K562 (cell line): ENCODE measurements around the gene MEFV. TPM values are rescaled to one million over a fixed set of nuclear protein-coding genes. Genes with fewer than 3 reads are reported as not detected.

Experiments used
- ATAC-seq: fragments of 200-7000 bp; cut with Tn5 transposase; 3 replicates; pipeline ENCODE4 v1.9.1; 2020; ENCODE audit warnings: moderate library complexity
- BruUV-seq: library from RNA; stranded (reverse); fragments of 400-500 nt; replicated peaks from 2 replicates; lab custom pipeline; 2021; lab: Mats Ljungman, UMichigan
- CTCF ChIA-PET: fragments of 300-600 bp; formaldehyde crosslinking; extraction: SDS; loops from one replicate; lab custom pipeline; 2021; ENCODE audit warnings: low intra/inter-chr PET ratio; lab: Yijun Ruan, JAX
- POLR2A ChIA-PET: fragments of 300-600, 350-650 bp; sonication (Branson Sonifier 250); formaldehyde crosslinking; extraction: SDS; loops from one replicate; lab custom pipeline; 2021; ENCODE audit warnings: antibody characterized with exemption, inconsistent platforms; lab: Yijun Ruan, JAX
- DNase-seq, 4 experiments: peaks; one replicate each; pipeline versions ENCODE4 v3.0.0 to v3.0.0-alpha.2; 2011 to 2018; ENCODE audit warnings: low spot score in 3 of 4, mixed read lengths in 3 of 4; ENCODE audit errors: extremely low read depth in 1 of 4
- FAIRE-seq: peaks from 2 replicates; lab custom pipeline; 2011; peaks lifted over from hg19 to GRCh38; lab: Jason Lieb, UNC
- H2AFZ ChIP-seq: 2 replicates; pipeline ENCODE4 v1.6.0; 2011; ENCODE audit warnings: low read depth, low read length, control low read depth, inconsistent platforms
- H3K27ac ChIP-seq: fragments of 200-600 bp; 3 replicates; pipeline ENCODE4 v1.8.0; 2011; ENCODE audit warnings: low read depth, mild to moderate bottlenecking, control low read depth, inconsistent platforms, low read length, moderate library complexity, mixed read lengths; ENCODE audit errors: extremely low read depth
- H3K27me3 ChIP-seq, 2 experiments: fragments of 300-600 bp in 1 of 2; 2 replicates in 1 of 2; 3 replicates in 1 of 2; pipeline versions ENCODE4 v1.6.0 to v1.8.0; 2011; ENCODE audit warnings: inconsistent platforms in 2 of 2, low read length in 2 of 2, mild to moderate bottlenecking in 1 of 2, mixed read lengths in 1 of 2, moderate library complexity in 1 of 2; ENCODE audit not compliant: control insufficient read depth in 2 of 2, insufficient read depth in 2 of 2
- H3K36me3 ChIP-seq: fragments of 300-600 bp; 3 replicates; pipeline ENCODE4 v1.8.0; 2011; ENCODE audit warnings: mild to moderate bottlenecking, low read length, inconsistent platforms; ENCODE audit not compliant: control insufficient read depth, insufficient read depth
- H3K4me1 ChIP-seq, 2 experiments: fragments of 200-600 bp in 1 of 2; replicated peaks in 1 of 2; 2 replicates in 1 of 2; 3 replicates in 1 of 2; pipeline versions ENCODE4 v1.5.1 to v1.8.0; 2011; ENCODE audit warnings: inconsistent platforms in 2 of 2, low read length in 2 of 2, mild to moderate bottlenecking in 1 of 2, mixed read lengths in 1 of 2, moderate library complexity in 1 of 2; ENCODE audit not compliant: control insufficient read depth in 2 of 2, insufficient read depth in 2 of 2
- H3K4me2 ChIP-seq: 2 replicates; pipeline ENCODE4 v1.6.1; 2011; ENCODE audit warnings: low read length, control low read depth, inconsistent platforms, mixed read lengths; ENCODE audit not compliant: insufficient read depth
- H3K4me3 ChIP-seq: fragments of 200-600 bp; sonication (generic), shearing (Covaris generic); 2 replicates; pipeline ENCODE4 v1.5.1; 2016; ENCODE audit warnings: control low read depth, inconsistent platforms
- H3K79me2 ChIP-seq: fragments of 200-600 bp; 3 replicates; pipeline ENCODE4 v1.8.0; 2011; ENCODE audit warnings: low read length, inconsistent platforms; ENCODE audit not compliant: control insufficient read depth, insufficient read depth
- H3K9ac ChIP-seq, 2 experiments: 2 replicates each; pipeline versions ENCODE4 v1.6.0 to v1.6.1; 2011; ENCODE audit warnings: low read depth in 2 of 2, low read length in 2 of 2, control low read depth in 1 of 2, inconsistent platforms in 1 of 2, mild to moderate bottlenecking in 1 of 2, mixed read lengths in 1 of 2; ENCODE audit not compliant: insufficient read depth in 1 of 2
- H3K9me1 ChIP-seq: one replicate; pipeline ENCODE4 v1.6.0; 2011; ENCODE audit warnings: inconsistent platforms, mild to moderate bottlenecking, low read length, moderate library complexity; ENCODE audit not compliant: control insufficient read depth, insufficient read depth
- H3K9me3 ChIP-seq: replicated peaks from 2 replicates; pipeline ENCODE4 v1.5.1; 2011; ENCODE audit warnings: low read depth, low read length, inconsistent platforms; ENCODE audit not compliant: control insufficient read depth, insufficient read depth
- H4K20me1 ChIP-seq: replicated peaks from 2 replicates; pipeline ENCODE4 v1.6.1; 2011; ENCODE audit warnings: low read length, inconsistent platforms, mixed read lengths; ENCODE audit not compliant: control insufficient read depth, insufficient read depth
- BHLHE40 ChIP-seq: IDR thresholded peaks from 2 replicates; pipeline ENCODE4 v1.6.1; 2011; ENCODE audit warnings: low read length, improper control_type of control experiment
- KLF13 ChIP-seq: fragments of 450-650 bp; IDR thresholded peaks from 2 replicates; pipeline ENCODE4 v1.6.1; 2016; ENCODE audit warnings: missing genetic modification characterization, low read depth, mild to moderate bottlenecking, missing compliant biosample characterization, moderate library complexity, borderline replicate concordance
- TCF15 ChIP-seq: fragments of 250-450 bp; sonication (Bioruptor Pico); IDR thresholded peaks from 2 replicates; pipeline ENCODE4 v1.8.0; 2022; ENCODE audit warnings: moderate library complexity, mild to moderate bottlenecking, inconsistent platforms
- ZBTB49 ChIP-seq: sonication (generic); formaldehyde crosslinking; IDR thresholded peaks from 2 replicates; pipeline ENCODE4 v1.8.0; 2022; ENCODE audit warnings: missing genetic modification reagents, mild to moderate bottlenecking, borderline replicate concordance
- ZFX ChIP-seq: sonication (generic); formaldehyde crosslinking; IDR thresholded peaks from 2 replicates; pipeline ENCODE4 v1.8.0; 2022; ENCODE audit warnings: mild to moderate bottlenecking, missing genetic modification reagents, moderate library complexity
- ZNF655 ChIP-seq: fragments of 250-450 bp; sonication (Bioruptor Pico); IDR thresholded peaks from 2 replicates; pipeline ENCODE4 v1.5.0; 2021
- WGBS: fragments of 100-300 bp; shearing (Covaris generic); methylation state at CpG from one replicate; pipeline ENCODE4 v1.1.6; 2016; ENCODE audit warnings: low coverage, mixed read lengths; ENCODE audit not compliant: insufficient coverage; ENCODE audit errors: missing lambda C conversion rate; 5-methylcytosine and 5-hydroxymethylcytosine counted together
- in situ Hi-C: fragments of 300-500 bp; cut with MboI; formaldehyde crosslinking; loops from 4 replicates; pipeline ENCODE4 v1.15.0; 2018; ENCODE audit warnings: inconsistent platforms, mixed read lengths
- intact Hi-C: fragments of 100-400 bp; cut with micrococcal nuclease; formaldehyde crosslinking; loops from 2 replicates; pipeline ENCODE4 v1.14.2; 2022
- polyA plus RNA-seq, 8 experiments: library from polyadenylated mRNA; depleted of rRNA in 4 of 8; stranded (reverse) in 5 of 8; unstranded in 3 of 8; fragments of >200 nt; fragmentation: Nextera tagmentation in 2 of 8; fragmentation: Illumina TruSeq in 1 of 8; extraction: Ambion mirVana in 2 of 8; extraction: Trizol in 1 of 8; gene quantifications; 2 replicates each; pipeline versions ENCODE4 v1.2.1 to v1.2.3, GENCODE V29; 2011 to 2014; ENCODE audit warnings: inconsistent platforms in 1 of 8, missing spikeins in 1 of 8
- total RNA-seq, 7 experiments: library from RNA; depleted of rRNA in 6 of 7; stranded (reverse); fragments of >200 nt in 6 of 7; fragmentation: Illumina TruSeq in 2 of 7; extraction: Trizol in 2 of 7; gene quantifications; 2 replicates each; pipeline versions ENCODE4 v1.2.1 to v1.2.3, GENCODE V29; 2011 to 2021; ENCODE audit warnings: low replicate concordance in 1 of 7

MEFV gene
- total and polyA plus RNA-seq, 9 of the 15 experiments (the other 6 are each of a cell fraction or from before 2014, with no cell fraction given): 0.14 TPM; not detected in 8

- no peaks in the 10 kb centered on the region for H4K20me1 ChIP-seq
- H3K9me3 ChIP-seq: peaks cover 4% of the 10 kb centered on the region
- H3K79me2 ChIP-seq: no peaks in the 10 kb centered on the region
- H3K9me1 ChIP-seq: no peaks in the 10 kb centered on the region
- H3K27me3 ChIP-seq: peaks cover 15 to 61% of the 10 kb centered on the region in 2 experiments
- no peak overlapping the region for H3K4me2 ChIP-seq
- ATAC-seq: no peak
- intact Hi-C loops (no loop called here), in situ Hi-C loops (no loop called here)
- CTCF ChIA-PET: no interaction called here
- no peaks in the 10 kb centered on the region for H3K36me3 ChIP-seq
- no TSS peak for BruUV-seq
- POLR2A ChIA-PET: interaction anchor here (0.7 kb wide), 1 partner anchor 9 kb away, joined by 3 read pairs; no protein-coding TSS in a partner anchor
- WGBS: 0% methylated on average over 1 of the region's 1 CpG
- H3K27ac ChIP-seq: no peak overlapping the region
- no peak for FAIRE-seq
- no peak for DNase-seq
- no peak for TF ChIP-seq KLF13 (tag)
- TF ChIP-seq TCF15: no peak
- no peak for TF ChIP-seq ZFX (CRISPR knock-in tag)
- TF ChIP-seq ZBTB49: no peak
- no peak for TF ChIP-seq ZNF655 (CRISPR knock-in tag)
- no peak for TF ChIP-seq BHLHE40
- H3K4me1 ChIP-seq: peaks cover 0 to 5% of the 10 kb centered on the region in 2 experiments; a peak in 1 of 5 replicates
- H3K9ac ChIP-seq: no peak overlapping the region
- no peak overlapping the region for H2AFZ ChIP-seq
- H3K4me3 ChIP-seq: no peak overlapping the region
Measured at GRCh38 chr16:3249020-3249419, 7.4 kb downstream of the MEFV start.
